Measurements from ENCODE around the gene SOS1.

GRCh38 chr2:39050109-39050508 lies 70.7 kb downstream of the SOS1 start:
- no peak for TF ChIP-seq SP4 (CRISPR knock-in tag; IDR thresholded peaks at IDR 0.05)
- TF ChIP-seq ELF1 (CRISPR knock-in tag; IDR thresholded peaks at IDR 0.05): no peak
- no peak for TF ChIP-seq ZNF296 (CRISPR knock-in tag; conservative IDR thresholded peaks at IDR 0.05)
- TF ChIP-seq CTCF (CRISPR knock-in tag; IDR thresholded peaks at IDR 0.05): no peak
- TF ChIP-seq ZNF441 (CRISPR knock-in tag; IDR thresholded peaks at IDR 0.05; ENCODE audit: borderline replicate concordance): no peak
- TF ChIP-seq TFAP4 (IDR thresholded peaks at IDR 0.05; ENCODE audit: borderline replicate concordance, low read depth): no peak
- TF ChIP-seq CREB1 (IDR thresholded peaks at IDR 0.05): no peak
- no peak for TF ChIP-seq CREB1 (CRISPR knock-in tag; IDR thresholded peaks at IDR 0.05)

All from HepG2 (cell line).